ENCODE measurements around the gene CHN2.

The CHN2 gene

DNA sequence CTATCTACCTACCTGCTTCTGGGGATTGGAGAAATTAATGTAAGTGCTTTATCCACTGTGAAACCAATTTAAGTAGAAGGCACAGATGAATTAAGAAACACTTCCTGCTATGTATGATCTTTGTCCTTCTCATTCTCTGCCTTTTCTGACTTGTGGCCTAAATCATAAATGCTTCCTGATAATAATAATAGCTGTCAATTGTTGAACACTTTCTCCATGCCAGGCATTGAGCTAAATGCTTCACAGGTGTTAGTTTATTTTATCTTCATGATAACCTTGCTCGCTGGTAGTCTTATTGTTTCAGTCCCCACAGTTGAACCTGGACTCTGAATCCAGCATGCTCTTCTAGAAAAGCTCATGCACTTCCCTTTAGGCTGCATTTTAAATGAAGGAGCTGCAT, 75.4 kb downstream of the CHN2 start:
- no peak for TF ChIP-seq CTCF (IDR thresholded peaks at IDR 0.05)

GRCh38 chr7:29270594-29271318, 76.2 kb downstream of the CHN2 start:
- TF ChIP-seq CTCF (IDR thresholded peaks at IDR 0.05) = no peak

- TF ChIP-seq CTCF (IDR thresholded peaks at IDR 0.05) = no peak
Observed at GRCh38 chr7:29271319-29271658, 76.7 kb downstream of the CHN2 start.

DNA sequence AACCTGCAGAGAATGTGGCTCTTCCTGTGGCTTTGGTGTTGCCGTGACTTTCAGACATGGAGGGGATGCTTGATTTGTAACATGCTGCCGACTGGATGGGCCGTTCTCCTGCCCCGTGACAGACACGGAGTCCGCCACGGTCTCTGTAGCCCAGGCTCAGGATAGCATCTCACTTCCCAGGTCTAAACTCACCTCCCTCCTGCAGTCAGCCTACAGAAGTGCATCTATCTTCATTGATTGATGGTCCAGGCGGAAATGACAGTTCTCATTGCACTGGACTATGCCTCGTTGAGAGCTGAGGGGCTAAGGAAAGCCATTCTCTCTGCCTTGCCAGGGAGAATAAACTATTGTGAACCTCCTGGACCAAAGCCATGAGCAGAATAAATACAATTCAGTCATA, 77.5 kb downstream of the CHN2 start:
- TF ChIP-seq CTCF (IDR thresholded peaks at IDR 0.05) = no peak

DNA sequence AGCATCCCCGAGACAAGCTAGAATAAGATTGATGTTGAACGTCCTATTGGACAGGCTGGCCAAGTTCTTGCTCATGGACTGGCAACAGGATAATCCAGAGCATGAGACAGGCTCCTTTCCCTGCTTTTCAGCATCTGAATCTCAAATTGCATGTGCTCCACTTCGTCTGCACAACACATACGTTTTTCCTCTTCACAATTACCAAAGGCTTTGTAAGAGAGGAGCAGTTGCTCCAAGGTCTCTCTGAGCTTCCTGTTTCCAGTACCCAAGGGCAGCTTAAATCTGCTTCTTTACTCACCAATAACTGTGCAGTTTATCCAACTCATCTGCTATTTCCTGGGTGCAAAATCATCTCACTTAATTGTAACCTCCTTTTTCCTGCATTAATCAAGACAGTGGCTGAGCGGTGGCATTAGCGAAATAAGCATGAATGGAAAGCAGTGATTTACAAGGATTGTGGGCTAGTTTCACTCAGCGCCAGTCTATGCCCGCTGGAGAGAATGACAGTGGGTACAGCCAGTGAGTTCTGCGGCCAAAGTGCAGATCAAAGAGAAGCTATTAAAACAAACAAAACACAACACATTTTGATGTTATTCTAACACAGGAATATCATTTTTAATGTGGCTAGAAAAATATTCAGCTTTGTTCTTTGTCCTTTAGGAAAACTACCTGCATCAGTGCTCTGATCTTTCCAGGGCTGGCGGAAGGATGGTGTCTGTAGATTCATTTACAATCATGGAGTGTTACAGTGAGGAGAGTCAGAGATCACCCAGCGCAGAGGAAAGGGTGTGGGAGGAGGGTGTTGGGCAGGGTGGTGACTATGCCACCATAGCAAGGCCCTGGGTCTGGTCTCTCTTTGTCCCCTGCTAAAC, 79.8 kb downstream of the CHN2 start:
- no peak for TF ChIP-seq CTCF (IDR thresholded peaks at IDR 0.05)

DNA sequence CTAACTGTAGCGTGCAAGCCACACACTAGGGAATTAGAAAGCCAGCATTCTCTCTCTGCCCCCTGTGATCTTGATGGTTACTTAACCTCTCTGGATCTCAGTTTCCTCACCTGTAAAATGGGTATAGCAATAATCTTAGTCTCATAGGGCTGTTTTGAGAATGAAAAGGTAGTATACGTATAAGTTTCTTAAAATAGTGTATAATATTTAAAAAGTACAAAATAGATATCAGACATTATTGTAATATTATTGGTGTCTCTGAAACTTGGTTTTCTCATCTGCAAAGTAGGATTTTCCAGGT, 80.4 kb downstream of the CHN2 start:
- TF ChIP-seq CTCF (IDR thresholded peaks at IDR 0.05) = no peak

- no peak for TF ChIP-seq CTCF (IDR thresholded peaks at IDR 0.05)
Observed at GRCh38 chr7:29275493-29275892, 80.9 kb downstream of the CHN2 start.
